Right lobe of liver (tissue), 6 donors: ENCODE measurements around the gene SERPINB8. TPM values are rescaled to one million over a fixed set of nuclear protein-coding genes. Genes with fewer than 3 reads are reported as not detected.
"Not testable (repeated sequence)": the region's sequence is repeated elsewhere in the genome, so short reads cannot be mapped to it uniquely, and the experiment has no call there.

Experiments used
- ATAC-seq, 4 donors: fragments of 200-7000 bp; cut with Tn5 transposase; one replicate each; pipeline ENCODE4 v1.9.1; 2020; ENCODE audit warnings: mild to moderate bottlenecking in 4 of 4, moderate library complexity in 4 of 4
- DNase-seq, 3 donors: peaks; one replicate each; pipeline ENCODE4 v3.0.0-alpha.2; 2020
- H3K27ac ChIP-seq, 3 donors: fragments of 200-600 bp; one replicate each; pipeline ENCODE4 v1.8.0; 2022
- H3K27me3 ChIP-seq, 2 donors: fragments of 200-600 bp; one replicate each; pipeline ENCODE4 v1.8.0; 2022
- H3K36me3 ChIP-seq, 4 donors: fragments of 200-600 bp; sonication (generic) in 1 of 4; one replicate each; pipeline versions ENCODE4 v1.5.1 to v1.8.0; 2017 to 2022; ENCODE audit warnings: control low read depth in 1 of 4
- H3K4me1 ChIP-seq, 4 donors: fragments of 200-600 bp; sonication (generic) in 1 of 4; one replicate each; pipeline versions ENCODE4 v1.5.1 to v1.8.0; 2017 to 2022; ENCODE audit warnings: control low read depth in 1 of 4
- H3K4me3 ChIP-seq, 3 donors: fragments of 200-600 bp; one replicate each; pipeline ENCODE4 v1.8.0; 2022
- H3K9me3 ChIP-seq, 4 donors: fragments of 200-600 bp; sonication (generic) in 1 of 4; one replicate each; pipeline versions ENCODE4 v1.5.1 to v1.8.0; 2017 to 2022; ENCODE audit warnings: control low read depth in 1 of 4
- CTCF ChIP-seq, 4 donors: fragments of 200-600 bp in 3 of 4; fragments of 450-650 bp in 1 of 4; IDR thresholded peaks; one replicate each; pipeline versions ENCODE4 v1.5.1 to v1.8.0; 2016 to 2022; ENCODE audit warnings: antibody characterized with exemption in 4 of 4, mild to moderate bottlenecking in 2 of 4
- POLR2A ChIP-seq: fragments of 450-650 bp; IDR thresholded peaks from one replicate; pipeline ENCODE4 v1.6.1; 2017; ENCODE audit warnings: antibody characterized with exemption, mild to moderate bottlenecking
- WGBS: methylation state at CpG from one replicate; pipeline ENCODE4 v1.1.6; 2018; ENCODE audit warnings: low coverage, low lambda C conversion rate; ENCODE audit not compliant: insufficient coverage; ENCODE audit errors: missing lambda C conversion rate; 5-methylcytosine and 5-hydroxymethylcytosine counted together
- intact Hi-C, 2 donors: fragments of 100-400 bp; cut with DNase I; formaldehyde crosslinking; loops; one replicate each; pipeline versions ENCODE4 v1.11.2 to v1.14.1; 2022
- long read RNA-seq: library from polyadenylated mRNA; unstranded; transcript quantifications from one replicate; pipeline ENCODE4 v2.0.0, GENCODE V29; 2019
- total RNA-seq, 6 experiments: library from RNA; depleted of rRNA in 2 of 6; stranded (reverse); fragments of >200 nt in 2 of 6; fragmentation: NEBNext Ultra II Directional in 3 of 6; extraction: Animal tissue kit (Norgen Biotek cat#: 25700) in 3 of 6; gene quantifications; one replicate each; pipeline versions ENCODE4 v1.1.0 to v1.2.4, GENCODE V29; 2016 to 2023
- donor health status: DM: no; HTN: yes; CAD: no.
- donor health status: DM: no; HTN: no; CAD: no.
- donor health status: DM: no; HTN: no; CAD: no.
- donor health status: DM: no; HTN: yes; CAD: no.
- donor health status: DM: no; HTN: yes; CAD: no.

The SERPINB8 gene
- 10 to 100 TPM in 4 of 6 experiments, 1 to 10 TPM in 2; 2.8 to 44.2 (median 16.8) TPM for total RNA-seq
- long read RNA-seq, partial matches to known transcripts: 0 of 3 reads
- long read RNA-seq, other reads (novel, unspliced or antisense): 0 of 3 reads

- H3K4me3 ChIP-seq: peak within 1 kb of the TSS; percentile 68 to 79 (median 79)
- TF ChIP-seq POLR2A: peak; percentile 99
- TF ChIP-seq CTCF (IDR thresholded peaks at IDR 0.05): no peak
- peaks cover 0 to 33% (median 8%) of the 10 kb centered on the region in 4 donors for H3K4me1 ChIP-seq
- peak; percentile 95 to 98 (median 96) for DNase-seq
- H3K27me3 ChIP-seq: no peaks in the 10 kb centered on the region
- no peaks in the 10 kb centered on the region for H3K9me3 ChIP-seq
- H3K36me3 ChIP-seq: no peaks in the 10 kb centered on the region
- WGBS: 0% methylated on average over 26 of the region's 62 CpGs
- H3K27ac ChIP-seq: peak within 1 kb of the TSS; percentile 96 to 99 (median 98)
- peak; percentile 91 to 98 (median 95) for ATAC-seq
- intact Hi-C loops: no loop called here
Observed at GRCh38 chr18:63969942-63970808, at the start of gene SERPINB8. SERPINB8 (plus strand) TSS chr18:63970081; CDS start chr18:63978309, 8,228 bp downstream.

GRCh38 chr18:63922049-63922448 is 47.8 kb upstream of the SERPINB8 start:
- no peaks in the 10 kb centered on the region for H3K36me3 ChIP-seq
- no peak overlapping the region for H3K4me3 ChIP-seq

GRCh38 chr18:63924551-63924950 is 45.3 kb upstream of the SERPINB8 start:
- H3K27me3 ChIP-seq: no peaks in the 10 kb centered on the region
- H3K9me3 ChIP-seq: no peaks in the 10 kb centered on the region
- H3K4me3 ChIP-seq: no peak overlapping the region
- intact Hi-C loops: no loop called here
- no peak for TF ChIP-seq POLR2A
- no peak for TF ChIP-seq CTCF (IDR thresholded peaks at IDR 0.05)
- no peaks in the 10 kb centered on the region for H3K36me3 ChIP-seq
- 50% methylated on average over 1 of the region's 1 CpG for WGBS
- DNase-seq (no peak), ATAC-seq (no peak)
- no peak overlapping the region for H3K27ac ChIP-seq
- no peaks in the 10 kb centered on the region for H3K4me1 ChIP-seq

More at GRCh38 chr18:63922049-63922448, 47.8 kb upstream of the SERPINB8 start:
- TF ChIP-seq POLR2A (no peak), CTCF (IDR thresholded peaks at IDR 0.05) (no peak)
- H3K27me3 ChIP-seq: no peaks in the 10 kb centered on the region
- intact Hi-C loops: no loop called here
- H3K4me1 ChIP-seq: no peaks in the 10 kb centered on the region
- H3K9me3 ChIP-seq: no peaks in the 10 kb centered on the region
- DNase-seq (no peak), ATAC-seq (no peak)
- 61% methylated on average over 2 of the region's 2 CpGs for WGBS
- H3K27ac ChIP-seq: no peak overlapping the region

- no peak overlapping the region for H3K4me3 ChIP-seq
Observed at GRCh38 chr18:63928331-63928730, 41.5 kb upstream of the SERPINB8 start.

GRCh38 chr18:63929369-63929768 is 40.5 kb upstream of the SERPINB8 start:
- H3K27me3 ChIP-seq, DNase-seq, H3K27ac ChIP-seq, H3K9me3 ChIP-seq, H3K4me3 ChIP-seq, H3K36me3 ChIP-seq, ATAC-seq, intact Hi-C loops, H3K4me1 ChIP-seq: not testable (repeated sequence)

More at GRCh38 chr18:63928331-63928730, 41.5 kb upstream of the SERPINB8 start:
- WGBS: 41% methylated on average over 8 of the region's 8 CpGs
- ATAC-seq (no peak), DNase-seq (no peak)
- H3K27ac ChIP-seq: no peak overlapping the region
- intact Hi-C loops: no loop called here
- TF ChIP-seq POLR2A (no peak), CTCF (IDR thresholded peaks at IDR 0.05) (no peak)
- H3K36me3 ChIP-seq: no peaks in the 10 kb centered on the region
- no peaks in the 10 kb centered on the region for H3K4me1 ChIP-seq
- no peaks in the 10 kb centered on the region for H3K27me3 ChIP-seq
- no peaks in the 10 kb centered on the region for H3K9me3 ChIP-seq
